H9 (cell line): ENCODE results near the gene CPE. TPM values are rescaled to one million over a fixed set of nuclear protein-coding genes. Genes with fewer than 3 reads are reported as not detected.
"Not testable (repeated sequence)": the region's sequence is repeated elsewhere in the genome, so short reads cannot be mapped to it uniquely, and the experiment has no call there.

Experiments used
- DNase-seq: peaks from one replicate; pipeline ENCODE4 v3.0.0-alpha.2; 2017
- H2AFZ ChIP-seq: one replicate; pipeline ENCODE4 v1.6.1; 2013; ENCODE audit warnings: mild to moderate bottlenecking, low read length, control low read depth, moderate library complexity
- H2AK5ac ChIP-seq: 2 replicates; pipeline ENCODE4 v1.6.1; 2013; ENCODE audit warnings: low read length, control low read depth, mixed read lengths; ENCODE audit not compliant: insufficient read length
- H2BK120ac ChIP-seq: one replicate; pipeline ENCODE4 v1.6.1; 2013; ENCODE audit warnings: low read depth, mild to moderate bottlenecking, low read length, control low read depth, inconsistent platforms; ENCODE audit not compliant: poor library complexity, severe bottlenecking
- H2BK12ac ChIP-seq: 2 replicates; pipeline ENCODE4 v1.6.1; 2013; ENCODE audit warnings: low read length, control low read depth, mixed read lengths, low read depth; ENCODE audit not compliant: insufficient read length
- H2BK15ac ChIP-seq: 2 replicates; pipeline ENCODE4 v1.6.1; 2013; ENCODE audit warnings: low read depth, low read length, control low read depth
- H2BK20ac ChIP-seq: one replicate; pipeline ENCODE4 v1.6.1; 2013; ENCODE audit warnings: low read depth, mild to moderate bottlenecking, low read length, control low read depth, inconsistent platforms; ENCODE audit not compliant: poor library complexity, severe bottlenecking
- H2BK5ac ChIP-seq: 2 replicates; pipeline ENCODE4 v1.6.1; 2013; ENCODE audit warnings: low read length, control low read depth, mixed read lengths; ENCODE audit not compliant: insufficient read length
- H3K14ac ChIP-seq: 2 replicates; pipeline ENCODE4 v1.6.1; 2013; ENCODE audit warnings: low read length, control low read depth; ENCODE audit not compliant: insufficient read depth
- H3K18ac ChIP-seq: 2 replicates; pipeline ENCODE4 v1.6.1; 2013; ENCODE audit warnings: low read depth, mild to moderate bottlenecking, mixed read lengths, low read length, control low read depth; ENCODE audit not compliant: insufficient read length
- H3K23ac ChIP-seq: 2 replicates; pipeline ENCODE4 v1.6.1; 2013; ENCODE audit warnings: low read length, control low read depth, mixed read lengths, low read depth; ENCODE audit not compliant: insufficient read length
- H3K23me2 ChIP-seq: 2 replicates; pipeline ENCODE4 v1.6.1; 2013; ENCODE audit warnings: low read depth, mild to moderate bottlenecking, mixed read lengths, low read length, control low read depth; ENCODE audit not compliant: insufficient read length, poor library complexity, severe bottlenecking
- H3K27ac ChIP-seq: 2 replicates; pipeline ENCODE4 v1.5.1; 2013; ENCODE audit warnings: low read length, control low read depth, mixed read lengths, low read depth; ENCODE audit not compliant: insufficient read length
- H3K27me3 ChIP-seq: 2 replicates; pipeline ENCODE4 v1.6.1; 2013; ENCODE audit warnings: low read length, control low read depth, inconsistent platforms; ENCODE audit not compliant: insufficient read depth
- H3K4ac ChIP-seq: 2 replicates; pipeline ENCODE4 v1.6.1; 2013; ENCODE audit warnings: low read depth, mild to moderate bottlenecking, control low read depth, inconsistent platforms, low read length, moderate library complexity
- H3K4me1 ChIP-seq: 2 replicates; pipeline ENCODE4 v1.6.1; 2013; ENCODE audit warnings: low read length, control low read depth, inconsistent platforms; ENCODE audit not compliant: insufficient read depth
- H3K4me2 ChIP-seq: 2 replicates; pipeline ENCODE4 v1.6.1; 2013; ENCODE audit warnings: low read length, control low read depth, mixed read lengths; ENCODE audit not compliant: insufficient read length, insufficient read depth
- H3K56ac ChIP-seq: 2 replicates; pipeline ENCODE4 v1.6.1; 2013; ENCODE audit warnings: low read depth, mild to moderate bottlenecking, mixed read lengths, low read length, control low read depth; ENCODE audit not compliant: insufficient read length
- H3K79me1 ChIP-seq: 2 replicates; pipeline ENCODE4 v1.6.1; 2013; ENCODE audit warnings: low read depth, mild to moderate bottlenecking, moderate library complexity, low read length, control low read depth, inconsistent platforms; ENCODE audit not compliant: insufficient read depth, poor library complexity, severe bottlenecking
- H3K79me2 ChIP-seq: 2 replicates; pipeline ENCODE4 v1.6.1; 2013; ENCODE audit warnings: low read length, control low read depth, inconsistent platforms; ENCODE audit not compliant: insufficient read depth
- H3K9ac ChIP-seq: 2 replicates; pipeline ENCODE4 v1.6.1; 2013; ENCODE audit warnings: low read length, control low read depth, mixed read lengths; ENCODE audit not compliant: insufficient read length; ENCODE audit errors: extremely low read depth
- H3K9me3 ChIP-seq: one replicate; pipeline ENCODE4 v1.6.1; 2013; ENCODE audit warnings: low read depth, low read length, inconsistent platforms; ENCODE audit not compliant: control insufficient read depth
- H3T11ph ChIP-seq: one replicate; pipeline ENCODE4 v1.6.1; 2013; ENCODE audit warnings: mild to moderate bottlenecking, low read length, control low read depth, inconsistent platforms
- H4K20me1 ChIP-seq: one replicate; pipeline ENCODE4 v1.6.1; 2013; ENCODE audit not compliant: control insufficient read depth, insufficient read length, insufficient read depth
- H4K5ac ChIP-seq: 2 replicates; pipeline ENCODE4 v1.6.1; 2013; ENCODE audit warnings: low read depth, mild to moderate bottlenecking, mixed read lengths, low read length, control low read depth; ENCODE audit not compliant: insufficient read length
- H4K8ac ChIP-seq: replicated peaks from 2 replicates; pipeline ENCODE4 v1.6.1; 2013; ENCODE audit warnings: low read length, control low read depth, mixed read lengths, low read depth; ENCODE audit not compliant: insufficient read length
- H4K91ac ChIP-seq: 2 replicates; pipeline ENCODE4 v1.6.1; 2013; ENCODE audit warnings: low read depth, mild to moderate bottlenecking, moderate library complexity, mixed read lengths, low read length, control low read depth; ENCODE audit not compliant: insufficient read length
- H3K27ac Mint-ChIP-seq, 3 experiments: 2 replicates in 2 of 3; 3 replicates in 1 of 3; pipeline ENCODE4 v1.8.0; 2020 to 2021; ENCODE audit warnings: mixed read lengths in 3 of 3, mild to moderate bottlenecking in 1 of 3, moderate library complexity in 1 of 3
- H3K27me3 Mint-ChIP-seq: 2 replicates; pipeline ENCODE4 v1.8.0; 2021; ENCODE audit warnings: low read depth, mild to moderate bottlenecking, moderate library complexity, mixed read lengths
- H3K36me3 Mint-ChIP-seq, 3 experiments: 2 replicates in 2 of 3; 3 replicates in 1 of 3; pipeline ENCODE4 v1.8.0; 2020 to 2021; ENCODE audit warnings: low read depth in 3 of 3, mixed read lengths in 3 of 3; ENCODE audit not compliant: insufficient read depth in 1 of 3
- H3K4me1 Mint-ChIP-seq, 2 experiments: 2 replicates each; pipeline ENCODE4 v1.8.0; 2020; ENCODE audit warnings: mixed read lengths in 2 of 2
- H3K4me3 Mint-ChIP-seq, 2 experiments: 2 replicates in 1 of 2; 3 replicates in 1 of 2; pipeline ENCODE4 v1.8.0; 2020 to 2021; ENCODE audit warnings: mild to moderate bottlenecking in 2 of 2, mixed read lengths in 2 of 2, moderate library complexity in 1 of 2
- H3K9me3 Mint-ChIP-seq, 2 experiments: 2 replicates in 1 of 2; 3 replicates in 1 of 2; pipeline ENCODE4 v1.8.0; 2020; ENCODE audit warnings: mild to moderate bottlenecking in 2 of 2, mixed read lengths in 2 of 2, moderate library complexity in 1 of 2
- CTCF ChIP-seq: fragments of 200-600 bp; sonication (generic); conservative IDR thresholded peaks from 3 replicates; pipeline ENCODE4 v1.8.0; 2021; ENCODE audit warnings: antibody characterized with exemption, mild to moderate bottlenecking
- WGBS: extraction: QIAGEN DNeasy Blood & Tissue Kit; methylation state at CpG from one replicate; pipeline ENCODE4 v1.1.7; 2013; ENCODE audit warnings: missing lambda C conversion rate, low lambda C conversion rate, mixed read lengths; ENCODE audit not compliant: insufficient read length; ENCODE audit errors: extremely low coverage; 5-methylcytosine and 5-hydroxymethylcytosine counted together
- total RNA-seq: library from RNA; stranded (reverse); gene quantifications from 2 replicates; pipeline ENCODE4 v1.2.1, GENCODE V29; 2021

Gene CPE
- total RNA-seq, 1 experiment from 2014 or later, result 10.0 TPM

- no peak overlapping the region for H2BK5ac ChIP-seq
- H3K23me2 ChIP-seq, result no peaks in the 10 kb centered on the region
- H3K18ac ChIP-seq, result no peak overlapping the region
- no peaks in the 10 kb centered on the region for H3K79me1 ChIP-seq
- Mint-ChIP-seq H3K27me3 (no peaks in the 10 kb centered on the region), H3K4me1 (peaks cover 0 to 6% of the 10 kb centered on the region in 2 experiments; a peak in 1 of 4 replicates), H3K9me3 (no peaks in the 10 kb centered on the region; a peak in 1 of 5 replicates), H3K36me3 (no peaks in the 10 kb centered on the region), H3K4me3 (no peak overlapping the region), H3K27ac (no peak overlapping the region)
- H3T11ph ChIP-seq, result no peak overlapping the region
- H3K4ac ChIP-seq, result no peak overlapping the region
- H2BK20ac ChIP-seq, result no peak overlapping the region
- no peak overlapping the region for H3K56ac ChIP-seq
- H4K91ac ChIP-seq, result no peak overlapping the region
- no peaks in the 10 kb centered on the region for H3K9me3 ChIP-seq
- no peaks in the 10 kb centered on the region for H3K4me1 ChIP-seq
- H3K14ac ChIP-seq, result no peak overlapping the region
- H2AK5ac ChIP-seq, result no peak overlapping the region
- H3K27ac ChIP-seq, result no peak overlapping the region
- H3K9ac ChIP-seq, result no peak overlapping the region
- H3K27me3 ChIP-seq, result no peaks in the 10 kb centered on the region
- no peaks in the 10 kb centered on the region for H3K79me2 ChIP-seq
- WGBS, result no CpG with 5 or more reads among the region's 5 CpGs
- no peak overlapping the region for H2AFZ ChIP-seq
- DNase-seq, result no peak
- no peak overlapping the region for H2BK15ac ChIP-seq
- no peak for TF ChIP-seq CTCF
- no peak overlapping the region for H3K23ac ChIP-seq
- no peak overlapping the region for H2BK120ac ChIP-seq
- H4K8ac ChIP-seq, result no peak overlapping the region
- no peak overlapping the region for H2BK12ac ChIP-seq
- no peak overlapping the region for H4K5ac ChIP-seq
- no peaks in the 10 kb centered on the region for H4K20me1 ChIP-seq
- H3K4me2 ChIP-seq, result no peak overlapping the region
These were observed 72.1 kb downstream of the CPE start for GRCh38 chr4:165450871-165451270.

- not testable (repeated sequence) for H3K14ac ChIP-seq, H3K18ac ChIP-seq, H3K27ac Mint-ChIP-seq, H3K23me2 ChIP-seq, H4K8ac ChIP-seq, H3T11ph ChIP-seq, H2BK12ac ChIP-seq, H2AFZ ChIP-seq, H3K36me3 Mint-ChIP-seq, H2BK120ac ChIP-seq, H2BK15ac ChIP-seq, H3K4me2 ChIP-seq, H2BK5ac ChIP-seq, H3K23ac ChIP-seq, H3K4ac ChIP-seq, H3K9ac ChIP-seq, H4K20me1 ChIP-seq, H2BK20ac ChIP-seq, H3K27ac ChIP-seq, H3K9me3 Mint-ChIP-seq, H3K27me3 ChIP-seq, H3K56ac ChIP-seq, H3K4me1 ChIP-seq, H2AK5ac ChIP-seq, H3K79me1 ChIP-seq, H4K5ac ChIP-seq, H3K4me3 Mint-ChIP-seq, H3K27me3 Mint-ChIP-seq, H4K91ac ChIP-seq, H3K9me3 ChIP-seq, DNase-seq, H3K79me2 ChIP-seq
- WGBS, result no CpG with 5 or more reads among the region's 5 CpGs
- peaks cover 5 to 12% of the 10 kb centered on the region in 2 experiments for H3K4me1 Mint-ChIP-seq
These were observed 74.3 kb downstream of the CPE start for GRCh38 chr4:165453140-165453539.
